Skeletal muscle tissue (tissue), 4 donors: Measurements from ENCODE around the gene NPAS2. TPM values are rescaled to one million over a fixed set of nuclear protein-coding genes. Genes with fewer than 3 reads are reported as not detected.

Experiments used
- H3K27ac ChIP-seq: one replicate; pipeline ENCODE4 v1.7.0; 2013; ENCODE audit warnings: mild to moderate bottlenecking, low read depth, low read length, inconsistent platforms
- H3K27me3 ChIP-seq, 3 donors: one replicate each; pipeline ENCODE4 v1.7.0; 2013; ENCODE audit warnings: low read length in 3 of 3; ENCODE audit not compliant: control insufficient read depth in 3 of 3, insufficient read depth in 3 of 3
- H3K36me3 ChIP-seq, 3 donors: one replicate each; pipeline ENCODE4 v1.7.0; 2013; ENCODE audit warnings: low read length in 3 of 3; ENCODE audit not compliant: control insufficient read depth in 3 of 3, insufficient read depth in 3 of 3
- H3K4me1 ChIP-seq, 3 donors: one replicate each; pipeline ENCODE4 v1.7.0; 2013; ENCODE audit warnings: low read length in 3 of 3, mild to moderate bottlenecking in 3 of 3; ENCODE audit not compliant: control insufficient read depth in 3 of 3, insufficient read depth in 3 of 3
- H3K4me3 ChIP-seq, 3 donors: one replicate each; pipeline ENCODE4 v1.7.0; 2013; ENCODE audit warnings: low read length in 3 of 3
- H3K9ac ChIP-seq, 3 donors: one replicate each; pipeline ENCODE4 v1.7.0; 2013; ENCODE audit warnings: low read length in 3 of 3, mild to moderate bottlenecking in 3 of 3, moderate library complexity in 2 of 3, low read depth in 1 of 3
- H3K9me3 ChIP-seq, 3 donors: one replicate each; pipeline ENCODE4 v1.7.0; 2013; ENCODE audit warnings: low read length in 3 of 3; ENCODE audit not compliant: control insufficient read depth in 3 of 3
- total RNA-seq: library from RNA; depleted of rRNA; stranded (reverse); fragments of >200 nt; gene quantifications from one replicate; pipeline ENCODE4 v1.2.3, GENCODE V29; 2014
- donor health status: Osteomylitis.

The NPAS2 gene
- total RNA-seq, 1 donor from 2014 or later: 7.8 TPM

DNA sequence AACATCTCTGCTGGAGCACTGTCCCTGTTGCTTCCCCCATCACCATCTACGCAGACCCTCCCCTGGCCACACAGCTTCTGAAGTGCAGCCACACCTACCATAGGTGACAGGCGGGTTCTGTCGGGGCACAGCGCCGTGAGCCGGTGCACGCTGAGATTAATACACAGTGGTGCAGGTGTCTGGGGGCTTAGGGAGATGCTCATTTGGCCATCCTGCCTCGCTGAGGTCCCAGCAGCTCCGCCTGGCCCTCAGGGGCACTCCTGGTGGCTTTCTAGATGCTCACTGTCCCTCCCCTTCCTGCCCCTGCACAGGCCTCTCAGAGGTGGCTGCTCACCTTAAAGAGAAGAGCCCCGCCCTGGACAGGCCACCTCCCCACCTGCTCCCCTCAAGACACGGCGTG is 163.3 kb downstream of the NPAS2 start:
- Histone ChIP-seq H3K27me3 (no peaks in the 10 kb centered on the region), H3K27ac (no peak overlapping the region), H3K4me1 (no peaks in the 10 kb centered on the region), H3K9me3 (no peaks in the 10 kb centered on the region), H3K36me3 (peaks cover 12 to 20% (median 19%) of the 10 kb centered on the region in 3 donors), H3K9ac (no peak overlapping the region), H3K4me3 (no peak overlapping the region)

DNA sequence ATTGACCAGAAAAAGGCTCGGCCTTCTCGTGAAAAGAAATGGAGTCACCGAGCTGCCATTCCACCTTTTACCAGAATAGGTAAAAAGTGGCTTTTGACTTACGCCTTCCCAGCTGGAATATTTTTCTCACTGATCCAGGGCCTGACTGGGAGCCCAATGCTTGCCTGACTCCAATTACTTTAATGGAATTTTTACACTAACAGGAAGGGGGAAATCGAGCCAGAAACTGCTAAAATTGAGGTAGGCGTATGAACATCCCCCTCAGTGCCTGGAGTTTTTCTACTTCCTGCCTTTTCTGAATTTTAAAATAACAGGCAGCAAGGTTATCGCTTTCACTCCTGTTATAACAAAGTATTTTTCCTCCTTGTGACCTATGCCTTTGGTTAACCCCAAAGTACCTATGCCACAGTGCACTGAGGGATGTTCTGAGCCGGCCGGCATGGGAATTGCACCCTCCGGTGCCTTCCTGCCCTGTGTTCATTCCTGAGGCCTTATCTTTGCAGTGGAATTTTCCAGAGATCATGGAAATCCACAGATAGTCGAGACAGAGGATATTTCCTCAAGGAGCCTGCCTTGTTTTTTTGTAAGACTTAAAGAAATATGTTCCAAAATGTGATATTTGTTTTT is 163.9 kb downstream of the NPAS2 start:
- no peak overlapping the region for H3K4me3 ChIP-seq
- H3K4me1 ChIP-seq: no peaks in the 10 kb centered on the region
- no peak overlapping the region for H3K27ac ChIP-seq
- no peaks in the 10 kb centered on the region for H3K27me3 ChIP-seq
- H3K36me3 ChIP-seq: peaks cover 12 to 20% (median 19%) of the 10 kb centered on the region in 3 donors
- no peaks in the 10 kb centered on the region for H3K9me3 ChIP-seq
- H3K9ac ChIP-seq: no peak overlapping the region

DNA sequence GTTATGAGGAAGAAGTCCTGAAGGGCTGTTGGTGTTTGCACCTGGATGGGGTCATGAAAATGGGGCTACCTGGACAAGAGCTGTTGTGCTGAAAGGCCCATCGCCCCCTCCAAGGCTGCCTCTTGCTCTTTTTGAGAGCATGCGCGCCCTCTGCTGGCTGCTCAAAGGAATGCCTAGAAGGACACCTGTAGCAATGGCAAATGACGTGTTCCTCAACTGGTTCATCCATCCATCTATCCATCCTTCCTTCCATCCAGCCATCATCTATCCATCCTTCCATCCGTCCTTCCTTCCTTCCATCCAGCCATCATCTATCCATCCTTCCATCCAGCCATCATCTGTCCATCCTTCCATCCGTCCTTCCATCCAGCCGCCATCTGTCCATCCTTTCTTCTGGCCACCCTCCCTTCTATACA is 165.0 kb downstream of the NPAS2 start:
- Histone ChIP-seq H3K36me3 (peaks cover 15 to 20% (median 19%) of the 10 kb centered on the region in 3 donors), H3K9ac (no peak overlapping the region), H3K27ac (no peak overlapping the region)

DNA sequence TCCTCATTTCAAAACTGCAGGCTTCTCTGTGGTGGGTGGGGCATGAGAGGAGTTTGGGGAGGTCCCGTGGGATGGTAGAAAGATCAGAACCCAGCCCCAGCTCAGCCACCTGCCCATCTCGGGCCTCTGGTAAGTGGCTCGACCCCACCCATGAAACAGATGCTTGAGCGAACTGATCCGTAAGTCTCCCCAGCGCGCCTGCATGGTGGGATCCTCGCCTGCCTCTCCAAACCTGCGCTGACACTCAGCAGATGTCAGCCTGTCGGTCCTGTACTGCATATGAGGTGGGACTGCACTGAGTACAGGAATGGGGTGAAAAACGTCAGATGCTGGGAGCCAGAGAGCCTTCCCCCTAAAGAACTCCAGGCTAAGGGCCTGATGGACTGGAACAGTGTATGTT is 166.2 kb downstream of the NPAS2 start:
- no peaks in the 10 kb centered on the region for H3K27me3 ChIP-seq
- H3K4me1 ChIP-seq: no peaks in the 10 kb centered on the region
- no peak overlapping the region for H3K27ac ChIP-seq
- peaks cover 22 to 26% (median 22%) of the 10 kb centered on the region in 3 donors for H3K36me3 ChIP-seq
- no peak overlapping the region for H3K4me3 ChIP-seq
- no peak overlapping the region for H3K9ac ChIP-seq
- no peaks in the 10 kb centered on the region for H3K9me3 ChIP-seq

More for the DNA sequence above, 165.0 kb downstream of the NPAS2 start:
- Histone ChIP-seq H3K4me1 (no peaks in the 10 kb centered on the region), H3K4me3 (no peak overlapping the region), H3K27me3 (no peaks in the 10 kb centered on the region), H3K9me3 (no peaks in the 10 kb centered on the region)

DNA sequence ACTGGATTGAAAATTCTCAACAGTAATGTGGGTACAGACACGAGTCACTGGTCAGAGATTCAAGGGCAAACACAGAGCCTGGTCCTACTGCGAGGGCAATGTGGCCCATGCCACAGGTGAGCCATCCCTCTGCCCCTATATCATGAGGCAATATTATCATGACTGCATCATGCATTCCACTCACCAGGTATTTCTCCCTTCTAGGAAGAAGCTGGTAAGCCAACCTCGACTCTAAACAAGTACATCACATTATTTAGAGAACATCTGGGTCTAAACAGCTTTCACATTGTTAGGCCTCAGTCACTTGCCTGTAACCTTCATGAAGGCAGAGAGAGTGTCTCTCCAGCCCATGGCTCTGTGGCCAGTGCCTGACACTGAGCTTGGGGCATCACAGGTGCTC is 167.6 kb downstream of the NPAS2 start:
- Histone ChIP-seq H3K4me1 (no peaks in the 10 kb centered on the region), H3K4me3 (no peak overlapping the region), H3K27ac (no peak overlapping the region), H3K9ac (no peak overlapping the region), H3K36me3 (peaks cover 16 to 19% (median 17%) of the 10 kb centered on the region in 3 donors), H3K9me3 (no peaks in the 10 kb centered on the region), H3K27me3 (no peaks in the 10 kb centered on the region)

DNA sequence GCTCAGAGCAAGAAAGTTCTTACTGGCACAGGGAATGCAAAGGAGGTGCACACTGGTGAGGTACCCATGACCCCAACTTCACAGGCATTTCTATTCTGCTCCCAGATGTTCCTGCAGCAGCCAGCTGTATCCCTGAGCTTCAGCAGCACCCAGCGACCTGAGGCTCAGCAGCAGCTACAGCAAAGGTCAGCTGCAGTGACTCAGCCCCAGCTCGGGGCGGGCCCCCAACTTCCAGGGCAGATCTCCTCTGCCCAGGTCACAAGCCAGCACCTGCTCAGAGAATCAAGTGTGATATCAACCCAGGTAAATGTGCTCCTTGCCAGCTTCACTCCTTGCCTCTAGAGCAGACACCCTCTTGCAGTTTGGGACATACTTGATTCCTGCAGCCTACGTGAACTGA is 168.0 kb downstream of the NPAS2 start:
- Histone ChIP-seq H3K4me1 (no peaks in the 10 kb centered on the region), H3K27ac (no peak overlapping the region), H3K4me3 (no peak overlapping the region), H3K27me3 (no peaks in the 10 kb centered on the region), H3K36me3 (peaks cover 14 to 18% (median 15%) of the 10 kb centered on the region in 3 donors), H3K9me3 (no peaks in the 10 kb centered on the region), H3K9ac (no peak overlapping the region)

DNA sequence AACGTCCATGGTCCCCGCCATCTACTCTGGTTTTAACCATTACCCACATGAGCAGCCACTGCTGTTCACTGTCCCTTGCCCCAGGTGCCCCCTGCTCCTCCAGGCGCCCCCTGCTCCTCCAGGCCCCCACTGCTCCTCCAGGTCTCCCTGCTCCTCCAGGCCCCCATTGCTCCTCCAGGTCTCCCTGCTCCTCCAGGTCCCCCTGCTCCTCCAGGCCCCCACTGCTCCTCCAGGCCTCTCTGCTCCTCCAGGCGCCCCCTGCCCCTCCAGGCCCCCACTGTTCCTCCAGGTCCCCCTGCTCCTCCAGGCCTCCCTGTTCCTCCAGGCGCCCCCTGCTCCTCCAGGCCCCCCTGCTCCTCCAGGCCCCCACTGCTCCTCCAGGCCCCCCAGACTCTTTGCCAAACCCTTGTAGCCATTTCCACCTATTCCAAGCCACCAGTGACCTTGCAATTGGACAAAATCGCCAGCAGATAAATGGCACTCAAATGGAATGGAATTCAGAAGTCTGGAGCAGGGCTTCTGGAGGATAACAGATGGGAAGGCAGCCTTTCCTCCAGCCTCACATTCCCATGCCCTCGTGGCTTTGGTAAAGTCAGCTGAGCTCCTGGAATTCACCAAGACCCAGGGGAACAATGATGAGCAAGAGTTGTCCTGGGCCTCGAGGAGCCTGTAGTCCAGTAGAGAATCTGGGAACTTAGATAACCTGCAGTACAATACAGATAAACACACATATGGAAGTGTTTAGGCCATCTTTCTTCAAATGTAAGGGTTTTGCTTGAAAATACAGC is 168.9 kb downstream of the NPAS2 start:
- no peak overlapping the region for H3K27ac ChIP-seq

DNA sequence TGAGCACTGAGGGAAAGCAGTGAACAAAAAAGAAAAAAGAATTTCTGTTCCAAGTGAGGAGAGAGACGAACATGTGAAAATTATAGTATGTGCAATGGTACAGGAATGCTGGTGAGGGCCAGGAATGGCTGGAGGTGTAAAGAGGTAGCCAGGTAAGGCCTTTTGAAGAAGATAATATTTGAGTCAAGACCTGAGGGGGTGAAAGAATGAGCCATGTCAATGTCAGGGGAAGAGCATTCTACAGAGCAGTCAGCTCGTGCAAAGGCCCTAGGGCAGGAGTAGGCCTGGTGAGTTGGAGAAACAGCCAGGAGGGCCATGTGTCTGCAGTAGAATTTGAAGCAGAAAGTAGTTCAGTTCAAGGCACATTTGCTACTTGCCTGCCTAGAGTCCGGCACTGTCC is 169.7 kb downstream of the NPAS2 start:
- H3K27me3 ChIP-seq: no peaks in the 10 kb centered on the region
- no peak overlapping the region for H3K9ac ChIP-seq
- H3K36me3 ChIP-seq: peaks cover 19 to 24% (median 23%) of the 10 kb centered on the region in 3 donors
- H3K4me1 ChIP-seq: no peaks in the 10 kb centered on the region
- no peak overlapping the region for H3K27ac ChIP-seq
- no peaks in the 10 kb centered on the region for H3K9me3 ChIP-seq
- no peak overlapping the region for H3K4me3 ChIP-seq

More for the DNA sequence above, 168.9 kb downstream of the NPAS2 start:
- peaks cover 15 to 19% (median 17%) of the 10 kb centered on the region in 3 donors for H3K36me3 ChIP-seq
- no peaks in the 10 kb centered on the region for H3K27me3 ChIP-seq
- no peaks in the 10 kb centered on the region for H3K9me3 ChIP-seq
- H3K9ac ChIP-seq: no peak overlapping the region
- H3K4me3 ChIP-seq: no peak overlapping the region
- no peaks in the 10 kb centered on the region for H3K4me1 ChIP-seq

DNA sequence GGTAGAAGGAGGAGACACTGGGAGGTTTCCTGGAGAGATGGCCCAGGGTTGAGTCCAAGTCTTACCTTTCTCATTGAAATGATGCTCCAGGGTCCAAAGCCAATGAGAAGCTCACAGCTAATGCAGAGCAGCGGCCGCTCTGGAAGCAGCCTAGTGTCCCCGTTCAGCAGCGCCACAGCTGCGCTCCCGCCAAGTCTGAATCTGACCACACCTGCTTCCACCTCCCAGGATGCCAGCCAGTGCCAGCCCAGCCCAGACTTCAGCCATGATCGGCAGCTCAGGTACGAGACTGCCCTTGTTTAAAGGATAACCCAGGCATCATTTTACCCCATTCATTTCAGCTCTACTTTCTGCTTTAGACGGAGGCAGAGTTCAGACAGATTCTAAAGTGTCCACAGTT is 170.2 kb downstream of the NPAS2 start:
- Histone ChIP-seq H3K9ac (no peak overlapping the region), H3K36me3 (peaks cover 22 to 28% (median 25%) of the 10 kb centered on the region in 3 donors), H3K27ac (no peak overlapping the region), H3K27me3 (no peaks in the 10 kb centered on the region), H3K4me3 (no peak overlapping the region), H3K4me1 (no peaks in the 10 kb centered on the region), H3K9me3 (no peaks in the 10 kb centered on the region)
